Chondrocyte (in vitro differentiated cells): Measurements from ENCODE around the gene WDPCP. TPM values are rescaled to one million over a fixed set of nuclear protein-coding genes. Genes with fewer than 3 reads are reported as not detected.

Source experiments
- DNase-seq: peaks from one replicate; pipeline ENCODE4 v3.0.0; 2021; ENCODE audit warnings: mixed read lengths, low spot score
- H3K27ac Mint-ChIP-seq: one replicate; pipeline ENCODE4 v1.8.0; 2021; ENCODE audit warnings: mild to moderate bottlenecking, moderate library complexity, mixed read lengths; ENCODE audit not compliant: unreplicated experiment
- H3K27me3 Mint-ChIP-seq: 2 replicates; pipeline ENCODE4 v1.8.0; 2021; ENCODE audit warnings: low read depth, mixed read lengths
- H3K36me3 Mint-ChIP-seq: 2 replicates; pipeline ENCODE4 v1.8.0; 2021; ENCODE audit warnings: low read depth, mixed read lengths
- H3K4me1 Mint-ChIP-seq: 2 replicates; pipeline ENCODE4 v1.8.0; 2021; ENCODE audit warnings: low read depth, mild to moderate bottlenecking, mixed read lengths
- H3K4me3 Mint-ChIP-seq: one replicate; pipeline ENCODE4 v1.8.0; 2021; ENCODE audit warnings: mild to moderate bottlenecking, moderate library complexity, mixed read lengths; ENCODE audit not compliant: unreplicated experiment
- H3K9me3 Mint-ChIP-seq: 2 replicates; pipeline ENCODE4 v1.8.0; 2021; ENCODE audit warnings: low read depth, mixed read lengths
- CTCF ChIP-seq: fragments of 200-600 bp; sonication (generic); IDR thresholded peaks from 2 replicates; pipeline ENCODE4 v1.5.0; 2021; ENCODE audit warnings: antibody characterized with exemption, mild to moderate bottlenecking, moderate library complexity
- total RNA-seq: library from RNA; stranded (reverse); gene quantifications from 3 replicates; pipeline ENCODE4 v1.2.1, GENCODE V29; 2021

The WDPCP gene
- total RNA-seq, 1 donor from 2014 or later, result 8.6 TPM

- H3K4me3 Mint-ChIP-seq, result no peak overlapping the region
- H3K4me1 Mint-ChIP-seq, result no peaks in the 10 kb centered on the region
- DNase-seq, result no peak
- peaks cover 8% of the 10 kb centered on the region for H3K36me3 Mint-ChIP-seq
- no peaks in the 10 kb centered on the region for H3K27me3 Mint-ChIP-seq
- TF ChIP-seq CTCF, result no peak
- no peak overlapping the region for H3K27ac Mint-ChIP-seq
- peaks cover 14% of the 10 kb centered on the region for H3K9me3 Mint-ChIP-seq
Measured at GRCh38 chr2:63192889-63193774, 395.1 kb downstream of the WDPCP start.

- no peak for DNase-seq
- no peak for TF ChIP-seq CTCF
- Mint-ChIP-seq H3K4me3 (no peak overlapping the region), H3K36me3 (peaks cover 12% of the 10 kb centered on the region), H3K27ac (no peak overlapping the region), H3K4me1 (no peaks in the 10 kb centered on the region), H3K9me3 (peaks cover 20% of the 10 kb centered on the region), H3K27me3 (no peaks in the 10 kb centered on the region)
Measured at GRCh38 chr2:63192169-63192888, 395.9 kb downstream of the WDPCP start.

GRCh38 chr2:63189026-63189425 lies 399.3 kb downstream of the WDPCP start:
- peak; percentile 71 for TF ChIP-seq CTCF
- Mint-ChIP-seq H3K27me3 (no peaks in the 10 kb centered on the region), H3K4me1 (no peaks in the 10 kb centered on the region), H3K36me3 (peaks cover 15% of the 10 kb centered on the region), H3K27ac (no peak overlapping the region), H3K4me3 (no peak overlapping the region), H3K9me3 (peaks cover 26% of the 10 kb centered on the region)
- no peak for DNase-seq

- no peak for TF ChIP-seq CTCF
- no peak for DNase-seq
- Mint-ChIP-seq H3K4me3 (no peak overlapping the region), H3K4me1 (no peaks in the 10 kb centered on the region), H3K36me3 (peaks cover 16% of the 10 kb centered on the region), H3K27me3 (no peaks in the 10 kb centered on the region), H3K27ac (no peak overlapping the region), H3K9me3 (peaks cover 33% of the 10 kb centered on the region)
Measured at GRCh38 chr2:63186331-63186730, 401.9 kb downstream of the WDPCP start.

- Mint-ChIP-seq H3K4me1 (no peaks in the 10 kb centered on the region), H3K9me3 (peaks cover 9% of the 10 kb centered on the region), H3K27ac (no peak overlapping the region), H3K27me3 (no peaks in the 10 kb centered on the region), H3K4me3 (no peak overlapping the region), H3K36me3 (peaks cover 5% of the 10 kb centered on the region)
- TF ChIP-seq CTCF, result no peak
- DNase-seq, result no peak
Measured at GRCh38 chr2:63163161-63163820, 425.0 kb downstream of the WDPCP start.
